DMS 273 treated with DMSO at 0.1 percent for 48 hours (cell line): ENCODE results near the gene NPFFR1.
"Not testable (repeated sequence)": the region's sequence is repeated elsewhere in the genome, so short reads cannot be mapped to it uniquely, and the experiment has no call there.

Experiments used
- DNase-seq: peaks from one replicate; lab custom pipeline; 2025; lab: John Stamatoyannopoulos, UW

The NPFFR1 gene

GRCh38 chr10:70222811-70223447 lies 60.9 kb downstream of the NPFFR1 start:
- not testable (repeated sequence) for DNase-seq

- DNase-seq: no peak
Observed at GRCh38 chr10:70222340-70222794, 61.4 kb downstream of the NPFFR1 start.

GRCh38 chr10:70221030-70221429 lies 62.8 kb downstream of the NPFFR1 start:
- no peak for DNase-seq

- no peak for DNase-seq
Observed at GRCh38 chr10:70212879-70213278, 70.9 kb downstream of the NPFFR1 start.

- no peak for DNase-seq
Observed at GRCh38 chr10:70212277-70212676, 71.5 kb downstream of the NPFFR1 start.

- no peak for DNase-seq
Observed at GRCh38 chr10:70206762-70207161, 77.0 kb downstream of the NPFFR1 start.

GRCh38 chr10:70201105-70201504 lies 82.7 kb downstream of the NPFFR1 start:
- DNase-seq: no peak

- DNase-seq: no peak
Observed at GRCh38 chr10:70198696-70199466, 84.9 kb downstream of the NPFFR1 start.
